ENCODE measurements around the gene EXOC4.
"Not testable (repeated sequence)": the region's sequence is repeated elsewhere in the genome, so short reads cannot be mapped to it uniquely, and the experiment has no call there.

Gene EXOC4

GRCh38 chr7:133309333-133309732 is 56.5 kb downstream of the EXOC4 start:
- DNase-seq (ENCODE audit: low read depth, low spot score) = no peak
- H3K27ac ChIP-seq = no peak overlapping the region

- no peak for DNase-seq (ENCODE audit: low read depth, low spot score)
- no peak overlapping the region for H3K27ac ChIP-seq
These were observed 57.5 kb downstream of the EXOC4 start for GRCh38 chr7:133310232-133310862.

GRCh38 chr7:133313575-133313974 is 60.7 kb downstream of the EXOC4 start:
- no peak overlapping the region for H3K27ac ChIP-seq
- DNase-seq (ENCODE audit: low read depth, low spot score) = no peak

- H3K27ac ChIP-seq = no peak overlapping the region
- no peak for DNase-seq (ENCODE audit: low read depth, low spot score)
These were observed 61.2 kb downstream of the EXOC4 start for GRCh38 chr7:133314084-133314483.

- H3K27ac ChIP-seq = no peak overlapping the region
- no peak for DNase-seq (ENCODE audit: low read depth, low spot score)
These were observed 62.6 kb downstream of the EXOC4 start for GRCh38 chr7:133315332-133316040.

GRCh38 chr7:133319842-133320241 is 67.0 kb downstream of the EXOC4 start:
- no peak for DNase-seq (ENCODE audit: low read depth, low spot score)
- no peak overlapping the region for H3K27ac ChIP-seq

- DNase-seq (ENCODE audit: low read depth, low spot score) = no peak
- no peak overlapping the region for H3K27ac ChIP-seq
These were observed 68.0 kb downstream of the EXOC4 start for GRCh38 chr7:133320891-133321290.

GRCh38 chr7:133321366-133321765 is 68.5 kb downstream of the EXOC4 start:
- H3K27ac ChIP-seq; DNase-seq (ENCODE audit: low read depth, low spot score): not testable (repeated sequence)

- not testable (repeated sequence) for H3K27ac ChIP-seq; DNase-seq (ENCODE audit: low read depth, low spot score)
These were observed 73.9 kb downstream of the EXOC4 start for GRCh38 chr7:133326745-133327144.

- not testable (repeated sequence) for DNase-seq (ENCODE audit: low read depth, low spot score); H3K27ac ChIP-seq
These were observed 75.1 kb downstream of the EXOC4 start for GRCh38 chr7:133328021-133328420.

- no peak overlapping the region for H3K27ac ChIP-seq
- DNase-seq (ENCODE audit: low read depth, low spot score) = no peak
These were observed 77.2 kb downstream of the EXOC4 start for GRCh38 chr7:133330085-133330484.

GRCh38 chr7:133331861-133332260 is 79.0 kb downstream of the EXOC4 start:
- DNase-seq (ENCODE audit: low read depth, low spot score) = no peak
- no peak overlapping the region for H3K27ac ChIP-seq

GRCh38 chr7:133339772-133340171 is 86.9 kb downstream of the EXOC4 start:
- DNase-seq (ENCODE audit: low read depth, low spot score) = no peak
- H3K27ac ChIP-seq = no peak overlapping the region

- no peak overlapping the region for H3K27ac ChIP-seq
- DNase-seq (ENCODE audit: low read depth, low spot score) = no peak
These were observed 91.4 kb downstream of the EXOC4 start for GRCh38 chr7:133344275-133344674.

- no peak for DNase-seq (ENCODE audit: low read depth, low spot score)
- no peak overlapping the region for H3K27ac ChIP-seq
These were observed 93.0 kb downstream of the EXOC4 start for GRCh38 chr7:133345690-133346421.

- no peak for DNase-seq (ENCODE audit: low read depth, low spot score)
- no peak overlapping the region for H3K27ac ChIP-seq
These were observed 95.4 kb downstream of the EXOC4 start for GRCh38 chr7:133348250-133348649.

- H3K27ac ChIP-seq = no peak overlapping the region
- DNase-seq (ENCODE audit: low read depth, low spot score) = no peak
These were observed 96.2 kb downstream of the EXOC4 start for GRCh38 chr7:133349101-133349500.

- no peak for DNase-seq (ENCODE audit: low read depth, low spot score)
- no peak overlapping the region for H3K27ac ChIP-seq
These were observed 99.6 kb downstream of the EXOC4 start for GRCh38 chr7:133352430-133352829.

- no peak for DNase-seq (ENCODE audit: low read depth, low spot score)
- H3K27ac ChIP-seq = no peak overlapping the region
These were observed 100.9 kb downstream of the EXOC4 start for GRCh38 chr7:133353775-133354174.

- H3K27ac ChIP-seq = no peak overlapping the region
- no peak for DNase-seq (ENCODE audit: low read depth, low spot score)
These were observed 101.9 kb downstream of the EXOC4 start for GRCh38 chr7:133354546-133355324.

GRCh38 chr7:133355325-133355708 is 102.4 kb downstream of the EXOC4 start:
- H3K27ac ChIP-seq = no peak overlapping the region
- no peak for DNase-seq (ENCODE audit: low read depth, low spot score)

Measured in epithelial cell of prostate (primary cell).